Panc1 (cell line): ENCODE measurements around the gene CCDC157. TPM values are rescaled to one million over a fixed set of nuclear protein-coding genes. Genes with fewer than 3 reads are reported as not detected.

Experiments used
- ATAC-seq: fragments of 200-7000 bp; cut with Tn5 transposase; 2 replicates; pipeline ENCODE4 v1.9.1; 2020; ENCODE audit warnings: mild to moderate bottlenecking, moderate library complexity
- BruUV-seq: library from RNA; stranded (reverse); fragments of 400-500 nt; replicated peaks from 2 replicates; lab custom pipeline; 2021; lab: Mats Ljungman, UMichigan
- CTCF ChIA-PET: fragments of 300-600 bp; sonication (Branson Sonifier 250); formaldehyde crosslinking; loops from one replicate; lab custom pipeline; 2022; ENCODE audit warnings: antibody characterized with exemption; lab: Charles Lee
- POLR2A ChIA-PET: fragments of 300-600 bp; sonication (Branson Sonifier 250); formaldehyde crosslinking; loops from one replicate; lab custom pipeline; 2022; ENCODE audit warnings: antibody characterized with exemption; lab: Charles Lee
- DNase-seq: peaks from one replicate; pipeline ENCODE4 v3.0.0-alpha.2; 2010; ENCODE audit warnings: low read depth, low spot score
- H3K27ac ChIP-seq: 2 replicates; pipeline ENCODE4 v1.5.1; 2011; ENCODE audit warnings: mild to moderate bottlenecking, low read length, inconsistent platforms
- H3K27me3 ChIP-seq: fragments of 200-500 bp; sonication (Bioruptor generic); 2 replicates; pipeline ENCODE4 v1.6.0; 2014; ENCODE audit warnings: low read length, inconsistent platforms; ENCODE audit not compliant: control insufficient read depth, insufficient read depth
- H3K36me3 ChIP-seq: fragments of 200-500 bp; sonication (Bioruptor generic); 2 replicates; pipeline ENCODE4 v1.5.1; 2014; ENCODE audit warnings: inconsistent platforms, mild to moderate bottlenecking, low read length, moderate library complexity; ENCODE audit not compliant: control insufficient read depth, insufficient read depth
- H3K4me1 ChIP-seq: 2 replicates; pipeline ENCODE4 v1.5.1; 2011; ENCODE audit warnings: inconsistent platforms, mild to moderate bottlenecking, low read length, moderate library complexity; ENCODE audit not compliant: control insufficient read depth, insufficient read depth
- H3K4me3 ChIP-seq, 2 experiments: 2 replicates each; pipeline ENCODE4 v1.5.1; 2011 to 2012; ENCODE audit warnings: low read depth in 2 of 2, low read length in 2 of 2, mild to moderate bottlenecking in 2 of 2, inconsistent platforms in 1 of 2, moderate library complexity in 1 of 2
- H3K9me3 ChIP-seq: fragments of 200-500 bp; sonication (Bioruptor generic); 2 replicates; pipeline ENCODE4 v1.5.1; 2014; ENCODE audit warnings: low read depth, mild to moderate bottlenecking, inconsistent platforms, low read length, moderate library complexity; ENCODE audit not compliant: control insufficient read depth, insufficient read depth
- CTCF ChIP-seq: fragments of 450-650 bp; IDR thresholded peaks from 2 replicates; pipeline ENCODE4 v1.5.1; 2017; ENCODE audit warnings: mild to moderate bottlenecking
- POLR2AphosphoS5 ChIP-seq: IDR thresholded peaks from 2 replicates; pipeline ENCODE4 v1.6.1; 2012; ENCODE audit warnings: mild to moderate bottlenecking, low read depth, low read length, moderate library complexity
- REST ChIP-seq, 2 experiments: IDR thresholded peaks; 2 replicates each; pipeline ENCODE4 v1.6.1; 2011 to 2012; ENCODE audit warnings: low read depth in 2 of 2, control low read depth in 1 of 2, low read length in 1 of 2, mild to moderate bottlenecking in 1 of 2, moderate library complexity in 1 of 2; ENCODE audit not compliant: insufficient read depth in 1 of 2
- SIN3A ChIP-seq: IDR thresholded peaks from 2 replicates; pipeline ENCODE4 v1.6.1; 2012; ENCODE audit warnings: low read depth, mild to moderate bottlenecking, low read length, moderate library complexity, borderline replicate concordance; ENCODE audit not compliant: insufficient read depth
- TCF7L2 ChIP-seq: IDR thresholded peaks from 2 replicates; pipeline ENCODE4 v1.6.1; 2011; ENCODE audit warnings: mild to moderate bottlenecking, low read depth, low read length, inconsistent platforms
- in situ Hi-C: cut with HindIII; loops from 2 replicates; pipeline ENCODE4 v1.10.0; 2016; ENCODE audit warnings: low sequenced_read_pairs, low pct_unique_long_range_greater_than_20kb
- intact Hi-C: fragments of 100-400 bp; cut with micrococcal nuclease; formaldehyde crosslinking; loops from one replicate; pipeline ENCODE4 v1.10.0; 2022; ENCODE audit not compliant: unreplicated experiment
- total RNA-seq: library from RNA; stranded (reverse); gene quantifications from one replicate; pipeline ENCODE4 v1.2.1, GENCODE V29; 2021; ENCODE audit not compliant: unreplicated experiment

CCDC157 gene
- total RNA-seq, 1 experiment from 2014 or later = 2.1 TPM

- no TSS peak for BruUV-seq
- H3K36me3 ChIP-seq = 0 out of 2 replicates have a peak, but pooled peaks cover 4% of the 10 kb centered on the region
- CTCF ChIA-PET = no interaction called here
Observed at GRCh38 chr22:30413745-30414524, 57.1 kb downstream of the CCDC157 start.

GRCh38 chr22:30414525-30415047 lies 57.8 kb downstream of the CCDC157 start:
- ChIA-PET CTCF (no interaction called here), POLR2A (no interaction called here)
- in situ Hi-C loops (no loop called here), intact Hi-C loops (no loop called here)
- H3K36me3 ChIP-seq = 0 out of 2 replicates have a peak, but pooled peaks cover 4% of the 10 kb centered on the region
- DNase-seq = no peak
- no peak overlapping the region for H3K27ac ChIP-seq
- no peak overlapping the region for H3K4me3 ChIP-seq
- H3K9me3 ChIP-seq = no peaks in the 10 kb centered on the region
- ATAC-seq = no peak
- H3K4me1 ChIP-seq = no peaks in the 10 kb centered on the region
- H3K27me3 ChIP-seq = no peaks in the 10 kb centered on the region
- BruUV-seq = no TSS peak
- no peak for TF ChIP-seq SIN3A
- no peak for TF ChIP-seq TCF7L2
- TF ChIP-seq POLR2AphosphoS5 = no peak
- no peak for TF ChIP-seq CTCF

More at GRCh38 chr22:30413745-30414524, 57.1 kb downstream of the CCDC157 start:
- intact Hi-C loops (no loop called here), in situ Hi-C loops (no loop called here)
- ATAC-seq (no peak), DNase-seq (no peak)
- POLR2A ChIA-PET = no interaction called here
- H3K4me3 ChIP-seq = no peak overlapping the region
- no peak overlapping the region for H3K27ac ChIP-seq
- TF ChIP-seq CTCF = no peak
- no peak for TF ChIP-seq TCF7L2
- no peak for TF ChIP-seq POLR2AphosphoS5
- TF ChIP-seq SIN3A = no peak
- TF ChIP-seq REST (IDR thresholded peaks at IDR 0.05; ENCODE audit: insufficient read depth in 1 of 2, low read depth in 2 of 2, low read length in 1 of 2) = no peak
- no peaks in the 10 kb centered on the region for H3K9me3 ChIP-seq
- no peaks in the 10 kb centered on the region for H3K4me1 ChIP-seq
- no peaks in the 10 kb centered on the region for H3K27me3 ChIP-seq
